ENCODE results near the gene RAB35. TPM values are rescaled to one million over a fixed set of nuclear protein-coding genes. Genes with fewer than 3 reads are reported as not detected.

RAB35 gene
- total RNA-seq, 2 donors from 2014 or later: 4.0 to 7.0 TPM

- intact Hi-C loops (cut with DNase I): no loop called here
- TF ChIP-seq CTCF (IDR thresholded peaks at IDR 0.05) (no peak), POLR2A (IDR thresholded peaks at IDR 0.05) (no peak)
- peaks cover 33 to 85% of the 10 kb centered on the region in 2 donors for H3K36me3 ChIP-seq (replicated peaks in 1 of 2; ENCODE audit: insufficient read depth in 1 of 2, low read depth in 2 of 2)
- no peak for DNase-seq
- no peak for ATAC-seq
- no peaks in the 10 kb centered on the region for H3K4me1 ChIP-seq
- no peaks in the 10 kb centered on the region for H3K27me3 ChIP-seq
- H3K4me3 ChIP-seq: no peak overlapping the region
- 92 to 96% methylated on average over 14 to 20 of the region's 20 CpGs for WGBS, 2 donors
- H3K27ac ChIP-seq: no peak overlapping the region
- no peaks in the 10 kb centered on the region for H3K9me3 ChIP-seq
Measured at GRCh38 chr12:120134307-120134980, 17.9 kb upstream of the RAB35 start.

- no peaks in the 10 kb centered on the region for H3K9me3 ChIP-seq
- ATAC-seq (no peak), DNase-seq (no peak)
- H3K4me1 ChIP-seq: no peaks in the 10 kb centered on the region
- WGBS, 2 donors: 89 to 92% methylated on average over 6 of the region's 6 CpGs
- no peak overlapping the region for H3K4me3 ChIP-seq
- peaks cover 33 to 84% of the 10 kb centered on the region in 2 donors for H3K36me3 ChIP-seq (replicated peaks in 1 of 2; ENCODE audit: insufficient read depth in 1 of 2, low read depth in 2 of 2)
- no peak overlapping the region for H3K27ac ChIP-seq
- intact Hi-C loops (cut with DNase I): no loop called here
- no peak for TF ChIP-seq POLR2A (IDR thresholded peaks at IDR 0.05)
- TF ChIP-seq CTCF (IDR thresholded peaks at IDR 0.05): no peak
- no peaks in the 10 kb centered on the region for H3K27me3 ChIP-seq
Measured at GRCh38 chr12:120132863-120133385, 16.4 kb upstream of the RAB35 start.

- H3K9me3 ChIP-seq: no peaks in the 10 kb centered on the region
- ATAC-seq (no peak), DNase-seq (no peak)
- H3K36me3 ChIP-seq (replicated peaks in 1 of 2; ENCODE audit: insufficient read depth in 1 of 2, low read depth in 2 of 2): peaks cover 31 to 82% of the 10 kb centered on the region in 2 donors
- no peaks in the 10 kb centered on the region for H3K27me3 ChIP-seq
- no peaks in the 10 kb centered on the region for H3K4me1 ChIP-seq
- H3K4me3 ChIP-seq: no peak overlapping the region
- 81% methylated on average over 9 of the region's 9 CpGs for WGBS, 2 donors
- TF ChIP-seq CTCF (IDR thresholded peaks at IDR 0.05) (no peak), POLR2A (IDR thresholded peaks at IDR 0.05) (no peak)
- no peak overlapping the region for H3K27ac ChIP-seq
- intact Hi-C loops (cut with DNase I): no loop called here
Measured at GRCh38 chr12:120132054-120132836, 15.7 kb upstream of the RAB35 start.

- intact Hi-C loops (cut with DNase I): no loop called here
- Histone ChIP-seq H3K4me1 (no peaks in the 10 kb centered on the region), H3K9me3 (no peaks in the 10 kb centered on the region), H3K27ac (no peak overlapping the region), H3K4me3 (no peak overlapping the region), H3K27me3 (no peaks in the 10 kb centered on the region), H3K36me3 (replicated peaks in 1 of 2; ENCODE audit: insufficient read depth in 1 of 2, low read depth in 2 of 2) (peaks cover 21 to 72% of the 10 kb centered on the region in 2 donors)
- ATAC-seq (no peak), DNase-seq (no peak)
- 93 to 94% methylated on average over 14 to 15 of the region's 15 CpGs for WGBS, 2 donors
- TF ChIP-seq POLR2A (IDR thresholded peaks at IDR 0.05): no peak
- TF ChIP-seq CTCF (IDR thresholded peaks at IDR 0.05): no peak
Measured at GRCh38 chr12:120131116-120131515, 14.6 kb upstream of the RAB35 start.
